Measurements from ENCODE around the gene DPM3.

DNA sequence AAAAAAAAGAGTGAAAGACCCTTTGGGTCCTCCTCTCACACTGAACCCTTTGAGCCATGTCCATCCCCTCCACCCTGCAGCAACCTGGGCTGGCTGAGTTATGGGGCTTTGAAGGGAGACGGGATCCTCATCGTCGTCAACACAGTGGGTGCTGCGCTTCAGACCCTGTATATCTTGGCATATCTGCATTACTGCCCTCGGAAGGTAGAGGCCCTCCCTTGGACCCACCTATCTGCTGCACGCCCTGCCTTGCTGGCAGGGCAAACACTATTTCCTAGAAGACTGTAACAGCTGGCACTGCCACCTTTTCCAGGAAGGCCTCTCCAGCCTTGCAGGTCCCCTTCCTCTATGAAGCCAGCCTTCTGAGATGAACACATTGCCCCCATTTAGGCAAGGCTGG lies 3.6 kb downstream of the DPM3 start:
- TF ChIP-seq CTCF (IDR thresholded peaks at IDR 0.05): no peak
- no peak for TF ChIP-seq POLR2A (IDR thresholded peaks at IDR 0.05)
